T-helper 1 cell treated with Interleukin-12 subunit alpha and Interleukin-12 subunit beta and Interleukin-4 antibody, amounts not matched to agents 30 μg/mL and 1 μg/mL, for 36 hours (primary cell): ENCODE results near the gene COMMD3.

Experiments
- H3K27ac Mint-ChIP-seq: one replicate; pipeline ENCODE4 v1.8.0; 2021; ENCODE audit warnings: mild to moderate bottlenecking, mixed read lengths
- H3K27me3 Mint-ChIP-seq: one replicate; pipeline ENCODE4 v1.8.0; 2021; ENCODE audit warnings: low read depth, mixed read lengths
- H3K36me3 Mint-ChIP-seq: one replicate; pipeline ENCODE4 v1.8.0; 2021; ENCODE audit warnings: low read depth, mixed read lengths
- H3K4me1 Mint-ChIP-seq: one replicate; pipeline ENCODE4 v1.8.0; 2021; ENCODE audit warnings: low read depth, mixed read lengths
- H3K4me3 Mint-ChIP-seq: one replicate; pipeline ENCODE4 v1.8.0; 2021; ENCODE audit warnings: mild to moderate bottlenecking, moderate library complexity, mixed read lengths
- H3K9me3 Mint-ChIP-seq: one replicate; pipeline ENCODE4 v1.8.0; 2021; ENCODE audit warnings: mixed read lengths

COMMD3 gene

GRCh38 chr10:22363305-22363704, 47.1 kb downstream of the COMMD3 start:
- Mint-ChIP-seq H3K27me3 (no peaks in the 10 kb centered on the region), H3K9me3 (no peaks in the 10 kb centered on the region), H3K36me3 (no peaks in the 10 kb centered on the region), H3K4me1 (peaks cover 13% of the 10 kb centered on the region), H3K4me3 (no peak overlapping the region), H3K27ac (no peak overlapping the region)

- H3K36me3 Mint-ChIP-seq, result peaks cover 1% of the 10 kb centered on the region
- peaks cover 20% of the 10 kb centered on the region for H3K4me1 Mint-ChIP-seq
- no peak overlapping the region for H3K27ac Mint-ChIP-seq
- H3K9me3 Mint-ChIP-seq, result peaks cover 5% of the 10 kb centered on the region
- H3K4me3 Mint-ChIP-seq, result no peak overlapping the region
- no peaks in the 10 kb centered on the region for H3K27me3 Mint-ChIP-seq
Observed at GRCh38 chr10:22364407-22365140, 48.4 kb downstream of the COMMD3 start.

GRCh38 chr10:22365233-22365632, 49.0 kb downstream of the COMMD3 start:
- Mint-ChIP-seq H3K27me3 (no peaks in the 10 kb centered on the region), H3K36me3 (peaks cover 1% of the 10 kb centered on the region), H3K27ac (no peak overlapping the region), H3K9me3 (peaks cover 5% of the 10 kb centered on the region), H3K4me1 (peaks cover 23% of the 10 kb centered on the region), H3K4me3 (no peak overlapping the region)

GRCh38 chr10:22365644-22366434, 49.7 kb downstream of the COMMD3 start:
- H3K9me3 Mint-ChIP-seq, result peaks cover 5% of the 10 kb centered on the region
- no peaks in the 10 kb centered on the region for H3K27me3 Mint-ChIP-seq
- H3K4me1 Mint-ChIP-seq, result peaks cover 25% of the 10 kb centered on the region
- no peak overlapping the region for H3K4me3 Mint-ChIP-seq
- H3K27ac Mint-ChIP-seq, result no peak overlapping the region
- H3K36me3 Mint-ChIP-seq, result peaks cover 1% of the 10 kb centered on the region

GRCh38 chr10:22366435-22366703, 50.2 kb downstream of the COMMD3 start:
- no peak overlapping the region for H3K27ac Mint-ChIP-seq

GRCh38 chr10:22366771-22367170, 50.6 kb downstream of the COMMD3 start:
- peaks cover 25% of the 10 kb centered on the region for H3K4me1 Mint-ChIP-seq
- no peaks in the 10 kb centered on the region for H3K27me3 Mint-ChIP-seq
- H3K27ac Mint-ChIP-seq, result peak overlapping the region; percentile 66
- peaks cover 1% of the 10 kb centered on the region for H3K36me3 Mint-ChIP-seq
- H3K9me3 Mint-ChIP-seq, result peaks cover 5% of the 10 kb centered on the region
- peak overlapping the region; percentile 59 for H3K4me3 Mint-ChIP-seq

More at GRCh38 chr10:22366435-22366703, 50.2 kb downstream of the COMMD3 start:
- Mint-ChIP-seq H3K4me3 (no peak overlapping the region), H3K9me3 (peaks cover 5% of the 10 kb centered on the region), H3K36me3 (peaks cover 1% of the 10 kb centered on the region), H3K4me1 (peaks cover 25% of the 10 kb centered on the region), H3K27me3 (no peaks in the 10 kb centered on the region)

- Mint-ChIP-seq H3K36me3 (peaks cover 1% of the 10 kb centered on the region), H3K4me3 (peak overlapping the region; percentile 8), H3K9me3 (peaks cover 5% of the 10 kb centered on the region), H3K27ac (peak overlapping the region; percentile 64), H3K27me3 (no peaks in the 10 kb centered on the region), H3K4me1 (peaks cover 25% of the 10 kb centered on the region)
Observed at GRCh38 chr10:22367471-22367870, 51.3 kb downstream of the COMMD3 start.

GRCh38 chr10:22368402-22368801, 52.2 kb downstream of the COMMD3 start:
- Mint-ChIP-seq H3K36me3 (peaks cover 1% of the 10 kb centered on the region), H3K9me3 (peaks cover 5% of the 10 kb centered on the region), H3K27ac (no peak overlapping the region), H3K4me3 (no peak overlapping the region), H3K4me1 (peaks cover 25% of the 10 kb centered on the region), H3K27me3 (no peaks in the 10 kb centered on the region)

GRCh38 chr10:22368981-22369380, 52.8 kb downstream of the COMMD3 start:
- H3K9me3 Mint-ChIP-seq, result peaks cover 5% of the 10 kb centered on the region
- H3K4me3 Mint-ChIP-seq, result no peak overlapping the region
- H3K27me3 Mint-ChIP-seq, result no peaks in the 10 kb centered on the region
- H3K4me1 Mint-ChIP-seq, result peaks cover 25% of the 10 kb centered on the region
- H3K27ac Mint-ChIP-seq, result no peak overlapping the region
- peaks cover 1% of the 10 kb centered on the region for H3K36me3 Mint-ChIP-seq

GRCh38 chr10:22369434-22370072, 53.4 kb downstream of the COMMD3 start:
- H3K4me1 Mint-ChIP-seq, result peaks cover 25% of the 10 kb centered on the region
- no peak overlapping the region for H3K27ac Mint-ChIP-seq
- peaks cover 5% of the 10 kb centered on the region for H3K9me3 Mint-ChIP-seq
- H3K36me3 Mint-ChIP-seq, result peaks cover 1% of the 10 kb centered on the region
- no peaks in the 10 kb centered on the region for H3K27me3 Mint-ChIP-seq
- H3K4me3 Mint-ChIP-seq, result no peak overlapping the region
